GM19397 (cell line): ENCODE data around the gene COL15A1.
"Not testable (repeated sequence)": the region's sequence is repeated elsewhere in the genome, so short reads cannot be mapped to it uniquely, and the experiment has no call there.

Experiments
- ATAC-seq: cut with Tn5 transposase; IDR thresholded peaks from one replicate; pipeline ENCODE4 v1.9.1; 2021; ENCODE audit warnings: mild to moderate bottlenecking, moderate library complexity; ENCODE audit not compliant: unreplicated experiment

The COL15A1 gene

DNA sequence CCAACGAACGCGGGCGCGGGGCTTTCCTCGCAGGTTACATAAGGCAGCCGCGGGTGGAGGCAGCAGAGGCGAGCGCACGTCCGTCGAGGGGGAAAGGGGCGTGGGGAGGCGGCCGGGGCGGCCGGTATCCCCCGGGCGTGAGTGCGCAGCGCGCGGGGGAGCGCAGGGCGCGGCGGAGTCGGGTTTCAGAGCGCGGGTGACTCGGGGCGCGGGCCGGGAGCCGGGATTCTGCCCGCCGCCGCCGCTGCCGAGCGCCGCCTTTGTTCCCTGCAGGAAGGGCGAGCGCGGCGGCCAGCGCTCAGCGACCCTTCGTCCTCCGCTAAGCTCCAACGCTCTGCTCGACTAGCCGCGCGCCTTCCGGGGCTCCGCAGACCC is at the start of gene COL15A1:
COL15A1 (plus strand) TSS at position 226 of the 375 bp plus-strand sequence. CDS start 155 bp downstream, outside the sequence.
- ATAC-seq: no peak

DNA sequence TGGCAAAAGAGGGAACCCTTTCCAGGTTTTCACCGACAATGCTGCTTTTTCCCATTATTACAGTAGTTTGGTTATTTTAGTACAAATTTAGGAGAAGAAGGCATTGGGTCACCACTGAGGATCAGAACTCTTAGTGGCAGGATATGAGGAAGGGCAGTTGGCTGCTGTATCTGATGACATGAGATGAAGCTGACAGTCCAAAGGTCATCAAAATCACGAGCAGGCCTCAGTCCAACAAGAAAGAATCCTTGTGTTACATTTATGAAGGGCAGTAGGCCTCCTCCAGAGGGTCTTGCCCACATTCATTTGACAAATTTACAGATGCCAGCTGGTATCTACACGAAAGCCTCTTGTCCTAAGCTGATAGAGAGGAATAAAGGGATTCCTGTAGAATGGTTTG is 49.5 kb upstream of the COL15A1 start:
- no peak for ATAC-seq

DNA sequence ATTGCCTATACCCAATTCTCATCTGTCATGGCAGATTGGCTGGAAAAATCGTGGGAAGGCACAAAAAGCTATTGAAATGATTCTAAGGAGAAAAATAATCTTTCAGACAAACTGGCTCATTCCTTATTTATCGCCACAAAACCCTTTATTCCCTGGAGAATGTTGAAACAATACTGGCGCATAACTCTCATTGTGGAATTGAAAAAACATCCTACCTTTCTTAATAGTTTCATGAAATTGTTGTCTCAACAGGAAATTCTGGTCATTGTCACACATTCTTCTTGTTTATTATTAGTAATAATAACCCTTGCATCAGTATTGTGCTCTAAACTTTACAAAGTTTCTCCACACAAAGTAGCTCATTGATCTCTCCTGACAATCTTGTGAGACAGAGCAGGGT is 48.9 kb upstream of the COL15A1 start:
- ATAC-seq: no peak

DNA sequence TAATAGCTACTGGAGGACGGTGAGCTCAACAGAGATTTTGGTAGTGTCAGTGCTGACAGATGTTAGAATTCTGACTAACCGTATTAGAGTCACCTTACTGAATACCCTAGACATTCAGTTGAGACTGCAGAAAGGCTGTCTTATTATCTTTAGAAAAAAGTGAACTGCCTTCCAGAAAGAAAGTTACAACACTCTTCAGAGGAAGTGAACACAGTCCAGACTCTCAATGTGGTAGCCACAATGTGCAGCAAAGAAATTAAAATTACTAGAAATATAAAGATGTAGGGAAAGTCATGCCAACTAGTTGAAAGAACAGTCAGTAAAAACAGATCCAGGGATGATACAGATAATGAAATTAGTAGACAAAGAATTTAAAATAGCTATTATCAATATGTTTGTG is 47.1 kb upstream of the COL15A1 start:
- ATAC-seq: no peak

DNA sequence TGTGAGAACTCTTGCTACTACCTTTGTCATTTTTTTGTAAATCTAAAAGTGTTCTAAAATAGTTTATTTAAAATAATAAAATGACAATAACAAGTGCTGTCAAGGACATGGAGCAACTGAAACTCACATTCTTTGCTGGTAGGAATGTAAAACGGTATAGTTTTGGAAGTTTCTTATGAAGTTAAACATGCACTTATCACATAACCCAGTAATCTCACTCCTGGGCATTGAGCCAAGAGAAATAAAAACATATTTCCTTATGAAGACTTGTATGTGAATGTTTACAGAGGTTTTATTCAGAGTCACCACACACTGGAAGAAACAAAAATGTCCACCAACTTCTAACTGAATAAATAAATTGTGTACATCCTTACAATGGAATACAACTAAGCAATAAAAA is 46.0 kb upstream of the COL15A1 start:
- ATAC-seq: no peak

DNA sequence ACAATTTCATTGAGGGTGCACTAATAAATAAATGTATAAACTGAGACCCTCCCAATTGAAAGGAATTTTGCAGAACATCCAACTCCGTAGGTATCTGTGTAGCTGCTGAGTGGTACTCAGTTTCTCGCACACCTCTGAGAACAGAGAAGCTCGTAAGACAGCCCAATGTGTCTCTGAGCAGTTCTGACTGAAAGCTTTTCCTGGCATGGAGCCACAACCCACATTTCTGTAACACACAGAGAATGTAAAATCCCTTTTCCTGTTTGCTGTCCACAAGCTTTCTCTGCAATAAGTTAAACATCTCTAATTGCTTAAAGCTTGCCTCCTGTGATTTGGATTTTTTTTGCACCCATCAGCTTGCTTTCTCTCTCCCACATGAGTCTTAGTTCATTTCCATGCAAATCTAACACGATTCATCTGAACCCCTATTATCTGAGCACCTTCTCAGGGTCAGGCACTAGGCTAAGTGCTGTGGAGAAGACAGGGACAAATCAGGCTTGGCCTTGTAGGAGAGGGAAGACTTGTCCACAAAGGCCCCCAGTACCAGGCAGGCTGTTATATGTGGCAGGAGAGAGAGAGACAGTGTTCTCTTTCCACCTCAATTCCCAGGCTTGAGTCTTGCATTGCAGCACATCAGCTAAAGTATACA is 44.2 kb upstream of the COL15A1 start:
- ATAC-seq: no peak

DNA sequence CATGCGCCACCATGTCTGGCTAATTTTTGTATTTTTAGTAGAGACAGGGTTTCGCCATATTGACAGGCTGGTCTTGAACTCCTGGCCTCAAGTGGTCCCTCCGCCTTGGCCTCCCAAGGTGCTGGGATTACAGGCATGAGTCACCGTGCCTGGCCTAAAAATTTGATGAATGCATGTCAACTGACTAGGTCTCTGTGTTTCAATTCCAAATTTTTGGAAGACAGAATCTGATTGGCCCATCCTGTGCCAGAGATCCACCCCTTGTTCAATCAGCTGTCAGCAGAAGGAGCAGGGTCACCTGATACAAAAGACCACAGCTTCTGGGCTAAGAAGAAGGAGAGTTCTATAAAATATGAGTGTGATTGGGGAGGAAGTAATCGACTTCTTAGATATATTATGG is 43.5 kb upstream of the COL15A1 start:
- ATAC-seq: no peak

DNA sequence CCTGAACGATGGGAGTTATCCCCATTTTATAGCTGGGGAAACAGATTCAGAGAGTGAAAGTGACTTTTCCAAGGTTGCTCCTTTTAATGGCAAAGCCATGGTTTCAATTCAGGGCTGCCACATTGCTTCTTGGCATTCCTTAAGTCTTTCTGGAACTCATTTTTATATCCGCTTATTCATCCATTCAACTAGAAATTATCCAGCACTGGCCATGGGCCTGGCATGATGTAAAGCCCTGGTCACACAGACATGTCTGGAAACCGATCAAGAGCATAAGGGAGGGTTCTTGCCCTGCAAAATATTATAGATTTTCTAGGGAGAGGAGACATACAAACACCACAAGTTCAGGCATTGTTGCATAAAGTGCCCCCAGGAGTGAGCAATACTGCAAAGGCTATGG is 43.0 kb upstream of the COL15A1 start:
- no peak for ATAC-seq

DNA sequence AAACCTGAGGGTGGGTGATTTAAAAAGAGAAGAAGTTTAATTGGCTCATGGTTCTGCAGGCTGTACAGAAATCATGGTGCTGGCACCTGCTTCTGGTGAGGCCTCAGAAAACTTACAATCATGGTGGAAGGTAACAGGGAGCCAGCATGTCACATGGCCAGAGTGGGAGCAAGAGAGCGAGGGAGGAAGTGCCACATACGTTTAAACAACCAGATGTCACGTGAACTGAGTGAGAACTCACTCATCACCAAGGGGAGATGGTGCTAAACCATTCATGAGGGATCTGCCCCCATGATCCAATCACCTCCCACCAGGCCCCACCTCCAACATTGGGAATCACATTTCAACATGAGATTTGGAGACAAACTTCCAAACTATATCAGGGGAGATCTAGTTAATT is 41.9 kb upstream of the COL15A1 start:
- not testable (repeated sequence) for ATAC-seq

DNA sequence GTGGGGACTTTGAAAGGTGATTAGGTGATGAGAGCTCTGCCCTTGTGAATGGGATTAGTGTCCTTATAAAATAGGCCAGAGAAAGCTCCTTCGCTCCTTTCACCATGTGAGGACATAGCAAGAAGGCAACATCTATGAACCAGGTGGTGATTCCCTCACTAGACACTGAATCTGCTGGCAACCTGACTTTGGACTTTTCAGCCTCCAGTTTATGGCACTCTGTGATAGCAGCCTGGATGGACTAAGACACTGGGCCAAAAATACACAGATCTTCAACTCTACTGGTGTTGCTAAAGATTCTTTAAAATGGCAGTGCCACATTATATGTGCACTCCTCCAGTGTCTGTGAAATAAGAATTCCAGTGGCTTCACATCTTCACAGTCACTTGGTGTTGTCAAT is 41.2 kb upstream of the COL15A1 start:
- no peak for ATAC-seq

DNA sequence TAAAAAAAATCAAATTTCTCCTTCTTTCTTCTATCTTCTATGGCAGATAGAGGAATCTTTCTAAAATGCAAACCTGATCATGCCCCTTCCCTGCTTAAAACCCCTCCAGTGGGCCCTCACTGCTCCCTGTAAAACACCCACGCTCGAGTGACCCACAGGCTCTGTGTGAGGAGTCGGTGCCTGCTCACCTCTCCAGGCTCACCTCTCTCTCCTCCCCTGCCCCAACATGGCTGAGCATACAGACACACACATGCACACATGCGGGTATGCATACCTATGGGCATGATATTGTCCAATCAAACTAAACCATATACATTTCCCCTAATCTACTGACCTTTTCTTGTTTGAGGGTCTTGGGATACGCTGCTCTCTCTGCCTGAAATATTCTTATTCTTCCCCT is 40.8 kb upstream of the COL15A1 start:
- ATAC-seq: no peak

DNA sequence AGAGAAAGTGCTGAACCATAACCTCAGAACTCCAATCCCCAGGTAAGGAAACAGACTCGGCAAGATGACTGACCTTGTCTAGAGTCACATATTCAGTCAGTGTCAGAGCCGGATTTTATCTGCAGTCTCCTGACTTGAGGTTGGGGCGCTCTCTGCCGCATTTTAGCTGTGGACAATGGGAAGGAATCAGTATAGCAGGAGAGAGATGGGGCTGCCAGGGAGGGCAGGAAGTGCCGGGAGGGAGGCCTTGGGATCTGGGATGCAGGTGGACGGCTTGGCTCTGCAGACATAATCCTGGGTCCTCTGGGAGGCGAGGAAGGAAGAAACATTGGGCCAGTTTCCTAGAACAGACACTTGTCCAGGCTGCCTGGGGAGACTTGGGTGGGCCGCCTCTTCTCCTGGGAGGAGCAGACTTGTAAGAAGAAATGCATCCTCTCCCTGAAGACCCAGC is 39.7 kb upstream of the COL15A1 start:
- ATAC-seq: no peak

DNA sequence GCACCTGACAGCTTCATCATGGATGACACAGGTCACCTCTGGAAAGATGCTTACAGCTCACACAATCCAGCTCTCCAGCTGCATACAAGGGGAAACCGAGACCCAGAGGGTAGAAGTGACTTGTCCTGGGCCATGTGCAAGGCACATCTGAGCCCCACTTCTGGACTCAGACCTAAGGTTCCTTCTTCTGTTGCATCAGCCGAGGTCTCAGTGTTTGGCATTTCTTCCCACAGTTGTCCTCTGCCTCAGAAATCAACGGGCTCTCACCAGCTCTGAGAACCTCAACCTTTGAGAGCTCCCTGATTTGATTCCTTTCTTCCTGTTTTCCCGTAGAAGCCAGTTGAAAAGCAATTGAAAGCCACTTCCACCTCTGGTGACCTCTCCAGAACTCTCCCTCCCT is 38.7 kb upstream of the COL15A1 start:
- ATAC-seq: no peak

DNA sequence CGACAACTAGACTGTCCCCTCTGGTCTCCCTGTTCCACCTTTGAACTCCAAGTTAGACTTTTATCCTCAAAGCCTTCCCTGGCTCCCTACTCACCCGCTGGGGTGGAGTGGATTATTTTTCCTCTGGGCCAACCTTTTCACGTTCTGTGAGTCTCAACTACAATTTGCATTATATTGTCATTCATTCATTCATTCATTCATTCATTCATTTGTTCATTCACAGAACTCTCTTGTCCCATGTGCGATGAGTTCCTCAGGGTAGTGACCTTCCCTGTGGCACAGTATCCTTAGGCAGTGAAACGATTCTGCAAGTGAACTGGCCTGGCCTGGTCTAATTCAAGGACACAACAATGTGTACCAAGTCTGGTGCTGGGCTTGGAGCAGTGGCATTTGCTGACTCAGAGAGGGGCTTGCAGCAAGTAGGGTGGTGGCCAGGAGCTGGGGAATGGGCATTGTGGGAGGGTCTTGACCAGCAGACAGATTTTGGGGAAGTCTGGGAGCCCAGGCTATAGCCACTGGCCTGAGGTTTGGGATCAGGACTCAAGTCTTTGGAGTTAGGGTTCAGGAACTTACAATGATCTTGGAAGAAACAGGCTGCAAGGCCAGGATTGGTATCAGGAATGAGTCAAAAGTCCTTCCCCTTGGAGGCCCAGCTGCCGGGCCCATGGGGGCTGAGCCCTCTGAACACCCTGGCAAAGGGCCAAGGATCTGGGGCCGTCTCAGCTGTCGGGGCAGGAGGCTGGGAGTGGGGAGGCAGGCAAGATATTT is 37.2 kb upstream of the COL15A1 start:
- ATAC-seq: no peak

DNA sequence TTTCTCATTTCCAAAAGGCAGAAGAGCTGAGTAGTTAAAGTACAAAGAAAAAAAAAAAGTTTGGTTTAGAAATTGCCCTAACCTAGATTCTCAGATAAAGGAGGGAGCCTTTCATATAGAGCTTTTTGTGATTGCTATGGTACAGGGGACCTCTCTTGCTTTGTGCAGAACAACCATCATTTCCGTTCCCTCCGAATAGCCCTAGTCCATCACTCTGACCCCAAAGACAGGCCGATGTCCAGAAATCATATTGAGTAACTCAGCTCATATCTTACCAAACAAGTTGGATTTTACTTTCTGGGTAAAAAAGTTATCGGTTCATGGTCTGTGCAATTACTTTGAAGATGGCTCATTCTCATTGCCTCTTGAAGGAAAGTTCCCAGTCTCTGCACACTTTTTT is 36.7 kb upstream of the COL15A1 start:
- no peak for ATAC-seq

DNA sequence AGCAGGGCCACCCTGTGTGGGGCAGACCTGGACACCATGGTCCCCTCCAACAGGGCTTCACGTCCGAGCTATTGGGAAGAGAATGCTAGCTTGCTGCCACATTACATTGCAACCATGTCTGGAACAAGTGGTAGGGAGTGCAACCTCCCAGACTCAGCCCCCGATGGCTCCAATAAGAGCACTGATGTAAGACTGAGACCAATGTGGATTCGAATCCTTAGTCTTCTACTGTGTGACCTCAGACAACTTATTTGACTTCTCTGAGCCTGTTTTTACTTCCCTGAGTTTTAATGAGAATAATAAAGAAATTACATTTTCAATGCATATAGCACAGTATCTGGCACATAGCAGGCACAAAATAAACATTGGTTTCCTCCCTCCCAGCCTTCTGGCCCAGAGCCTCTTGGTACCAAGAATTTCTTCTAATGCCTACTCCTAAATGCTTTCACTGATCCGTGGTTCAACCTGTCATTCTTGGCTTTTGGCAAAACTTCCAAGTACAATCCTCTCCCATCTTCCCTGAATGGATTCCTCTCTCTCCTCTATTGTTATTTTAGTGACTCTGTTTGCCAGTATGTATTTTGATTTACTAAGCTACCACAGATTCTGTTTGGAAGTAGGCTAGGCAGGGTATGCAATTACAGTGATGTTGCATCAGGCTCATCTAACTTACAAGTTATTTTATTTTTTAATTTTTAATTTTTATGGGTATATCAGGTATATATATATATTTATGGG is 34.6 kb upstream of the COL15A1 start:
- no peak for ATAC-seq

DNA sequence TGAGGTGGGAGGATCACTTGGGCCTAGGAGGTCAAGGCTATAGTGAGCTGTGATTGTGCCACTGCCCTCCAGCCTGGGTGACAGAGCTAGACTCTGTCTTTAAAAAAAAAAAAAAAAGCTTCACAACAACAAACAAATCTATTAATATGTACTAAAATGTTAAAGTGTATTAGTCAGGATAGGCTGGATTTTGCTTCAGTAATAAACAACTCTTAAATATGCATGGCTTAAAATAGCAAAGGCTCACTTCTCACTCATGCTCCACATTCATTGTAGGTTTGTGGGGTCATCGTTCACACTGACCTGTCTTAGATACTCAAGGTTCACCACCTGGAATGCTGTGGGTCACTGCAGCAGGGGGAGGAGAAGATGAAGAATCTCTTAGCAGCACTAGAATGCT is 33.8 kb upstream of the COL15A1 start:
- no peak for ATAC-seq

DNA sequence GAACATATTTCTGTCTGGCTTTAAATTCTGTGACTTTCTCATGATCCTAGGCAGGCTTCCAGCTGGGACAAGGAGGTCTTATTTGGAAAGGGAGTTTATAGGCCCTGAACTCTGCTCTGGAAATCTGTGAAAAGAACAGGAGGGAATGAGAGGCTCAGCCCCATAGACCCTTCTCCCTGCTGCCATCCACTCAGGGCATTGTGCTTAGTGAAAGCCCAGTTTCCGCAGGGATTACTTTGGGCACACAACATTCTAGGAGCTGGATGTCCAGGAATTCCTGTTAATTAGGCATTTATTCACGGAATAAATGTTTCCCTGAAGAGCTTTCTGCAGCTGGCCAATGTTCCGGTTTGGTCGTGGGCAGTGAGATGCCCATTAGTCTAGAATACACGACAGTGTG is 32.7 kb upstream of the COL15A1 start:
- no peak for ATAC-seq

DNA sequence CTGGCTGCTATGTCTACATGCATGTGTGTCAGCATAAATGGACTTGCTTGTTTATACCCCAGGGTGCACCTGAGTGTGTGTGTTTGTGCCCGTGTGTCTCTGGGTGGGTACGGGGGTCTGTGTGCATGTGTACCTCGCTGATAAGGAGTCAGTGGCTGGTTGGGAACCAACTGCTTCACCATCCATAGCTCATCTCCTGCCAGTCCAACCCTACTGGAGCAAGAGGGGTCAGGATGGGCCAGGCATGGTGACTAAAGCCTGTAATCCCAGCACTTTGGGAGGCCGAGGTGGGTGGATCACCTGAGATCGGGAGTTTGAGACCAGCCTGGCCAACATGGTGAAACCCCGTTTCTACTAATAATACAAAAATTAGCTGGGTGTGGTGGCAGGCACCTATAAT is 32.0 kb upstream of the COL15A1 start:
- not testable (repeated sequence) for ATAC-seq

DNA sequence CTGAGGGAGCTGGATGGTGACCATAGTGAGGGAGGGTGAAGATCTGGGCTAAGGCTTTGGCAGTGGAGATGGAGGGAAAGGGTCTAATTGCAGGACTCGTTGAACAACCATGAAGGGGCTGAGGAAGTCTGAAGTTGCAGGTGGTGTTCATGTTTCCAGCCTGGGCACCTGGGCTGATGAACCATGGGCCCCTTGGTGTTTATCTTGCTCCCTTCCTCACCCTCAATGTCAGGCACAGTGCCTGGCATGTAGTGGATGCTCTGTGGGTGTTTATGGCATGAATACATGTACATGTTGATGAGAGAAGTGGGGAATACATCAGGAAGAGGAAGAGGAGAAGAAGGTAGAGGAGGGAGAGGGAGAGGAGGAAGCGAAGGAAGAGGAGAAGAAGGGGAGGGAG is 31.3 kb upstream of the COL15A1 start:
- ATAC-seq: no peak

DNA sequence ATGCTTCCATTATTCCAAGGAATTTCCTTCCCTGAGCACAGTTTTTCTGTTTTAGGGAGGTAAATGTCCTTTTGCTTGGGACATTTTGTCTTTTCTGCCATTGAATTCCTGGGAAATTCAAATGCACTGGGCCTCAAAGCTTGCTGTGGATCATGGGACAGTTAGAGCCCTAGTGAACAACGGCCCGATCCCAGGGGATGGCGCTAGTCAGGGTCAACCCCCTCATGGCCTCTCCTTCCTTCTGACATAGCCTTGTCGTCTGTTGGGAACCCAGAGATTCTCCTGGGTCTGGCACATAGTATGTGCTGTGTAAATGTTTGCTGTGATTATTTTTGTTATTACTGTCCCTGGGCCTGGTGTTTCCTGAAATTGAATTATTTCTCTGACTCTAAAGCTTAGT is 30.7 kb upstream of the COL15A1 start:
- no peak for ATAC-seq

DNA sequence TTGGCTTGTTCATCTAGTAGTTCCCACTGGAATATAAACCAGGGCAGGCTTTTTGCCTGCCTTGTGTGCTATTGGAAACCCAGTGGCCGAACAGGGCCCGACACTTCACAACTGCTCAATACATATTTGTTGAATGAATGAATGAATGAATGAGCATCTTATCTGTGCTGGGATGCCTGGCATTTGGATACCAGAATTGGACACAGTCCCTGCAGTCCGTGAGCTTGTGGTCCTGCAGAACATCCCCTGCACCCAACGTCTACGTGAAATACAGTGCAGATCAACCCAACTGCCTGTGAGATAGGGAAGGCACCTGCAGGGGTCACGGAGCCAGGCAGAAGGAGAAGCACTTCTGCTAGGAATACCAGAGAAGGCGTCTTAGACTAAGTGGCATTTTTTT is 30.0 kb upstream of the COL15A1 start:
- ATAC-seq: no peak
